Kidney capillary endothelial cell (primary cell): ENCODE data around the gene LITAF.
"Not testable (repeated sequence)": the region's sequence is repeated elsewhere in the genome, so short reads cannot be mapped to it uniquely, and the experiment has no call there.

Source experiments
- DNase-seq: peaks from one replicate; pipeline ENCODE4 v3.0.0-alpha.2; 2018; ENCODE audit warnings: low spot score

Gene LITAF

GRCh38 chr16:11515540-11516430 lies 70.9 kb downstream of the LITAF start:
- no peak for DNase-seq

GRCh38 chr16:11514283-11514682 lies 72.4 kb downstream of the LITAF start:
- no peak for DNase-seq

DNA sequence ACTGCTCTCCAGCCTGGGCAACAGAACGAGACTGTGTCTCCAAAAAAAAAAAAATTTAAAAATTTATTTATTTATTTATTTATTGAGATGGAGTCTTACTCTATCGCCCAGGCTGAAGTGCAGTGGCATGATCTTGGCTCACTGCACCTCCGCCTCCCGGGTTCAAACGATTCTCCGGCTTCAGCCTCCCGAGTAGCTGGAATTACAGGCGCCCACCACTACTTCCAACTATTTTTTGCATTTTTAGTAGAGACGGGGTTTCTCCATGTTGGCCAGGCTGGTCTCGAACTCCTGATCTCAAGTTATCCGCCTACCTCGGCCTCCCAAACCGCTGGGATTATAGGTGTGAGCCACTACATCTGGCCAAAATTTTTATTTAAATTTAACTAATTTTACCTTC lies 73.4 kb downstream of the LITAF start:
- not testable (repeated sequence) for DNase-seq

DNA sequence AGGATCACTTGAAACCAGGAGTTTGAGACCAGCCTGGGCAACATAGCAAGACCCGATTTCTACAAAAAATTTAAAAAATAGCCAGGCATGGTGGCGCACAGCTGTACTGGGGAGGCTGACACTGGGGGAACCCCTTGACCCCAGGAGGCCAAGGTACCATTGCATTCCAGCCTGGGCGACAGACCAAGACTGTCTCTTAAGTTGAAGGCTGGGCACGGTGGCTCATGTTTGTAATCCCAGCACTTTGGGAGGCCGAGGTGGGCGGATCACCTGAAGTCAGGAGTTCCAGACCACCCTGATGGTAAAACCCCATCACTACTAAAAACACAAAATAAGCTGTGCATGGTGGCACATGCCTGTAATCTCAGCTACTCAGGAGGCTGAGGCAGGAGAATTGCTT lies 74.9 kb downstream of the LITAF start:
- no peak for DNase-seq

DNA sequence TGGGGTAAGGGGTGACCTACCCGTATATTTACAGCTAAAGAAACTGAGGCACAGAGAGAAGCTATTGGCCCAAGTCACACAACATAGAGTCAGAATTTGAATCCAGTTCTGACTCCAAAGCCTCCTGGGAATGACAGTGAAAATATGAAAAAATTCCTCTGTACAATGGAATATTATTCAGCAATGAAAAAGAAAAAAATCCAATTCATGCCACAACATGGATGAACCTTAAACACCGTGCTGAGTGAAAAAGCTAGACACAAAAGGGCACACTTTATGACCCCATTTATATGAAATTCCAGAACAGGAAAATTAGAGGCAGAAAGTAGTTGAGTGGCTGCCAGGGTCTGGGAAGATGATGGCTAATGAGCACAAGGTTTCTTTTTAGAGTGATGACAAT lies 75.4 kb downstream of the LITAF start:
- no peak for DNase-seq

DNA sequence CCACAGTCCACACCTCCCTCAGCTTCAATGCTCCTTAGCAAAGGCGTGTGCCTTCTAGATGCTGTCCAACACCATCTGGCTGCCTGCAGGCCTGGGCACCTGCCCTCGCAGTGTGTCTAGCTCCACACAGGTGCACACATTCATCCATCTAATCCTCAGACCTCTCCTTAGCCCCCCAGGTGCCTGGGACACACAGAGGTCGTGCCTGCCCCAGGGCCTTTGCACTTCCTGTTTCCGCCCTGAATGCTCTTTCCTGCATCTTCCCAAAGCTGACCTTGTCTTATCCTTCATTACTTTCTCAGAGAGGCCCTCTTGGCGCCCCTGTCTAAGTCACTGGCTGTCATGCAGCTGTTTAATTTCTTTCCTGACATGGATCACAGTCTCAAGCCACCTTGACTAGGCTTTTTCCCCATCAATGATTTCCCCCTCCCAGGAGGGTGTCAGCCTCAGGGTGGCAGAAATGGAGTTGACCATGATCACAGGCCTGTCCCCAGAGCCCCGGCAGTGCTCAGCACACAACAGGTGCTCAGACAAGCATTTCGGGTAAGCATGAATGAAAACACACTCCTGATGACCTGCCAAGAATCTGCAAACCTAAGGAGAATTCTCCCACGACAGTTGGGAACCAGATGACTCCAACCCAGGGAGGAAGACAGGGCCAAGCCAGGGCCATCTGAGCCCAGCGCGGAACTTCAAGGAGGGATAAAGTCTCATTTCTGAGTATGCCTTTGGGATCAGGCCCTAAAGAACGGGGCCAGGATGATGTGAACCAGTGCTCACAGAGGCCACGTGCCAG lies 76.3 kb downstream of the LITAF start:
- no peak for DNase-seq

DNA sequence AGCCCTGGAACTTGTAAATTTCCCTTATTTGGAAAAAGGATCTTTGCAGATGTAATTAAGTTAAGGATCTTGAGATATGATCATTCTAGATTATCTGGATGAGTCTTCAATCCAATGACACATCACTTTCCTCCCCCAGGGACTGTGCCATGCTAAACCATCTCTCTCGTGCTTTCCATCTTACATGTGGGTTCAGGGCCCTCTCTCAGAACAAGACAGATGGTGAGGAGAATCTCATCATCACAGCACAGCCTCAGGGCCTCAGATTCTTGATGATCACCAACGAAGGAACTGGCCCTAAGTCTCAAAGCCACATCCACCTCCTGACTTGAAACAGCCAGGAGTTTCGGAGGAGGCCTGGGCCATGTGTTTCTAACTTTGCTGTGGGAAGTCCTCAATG lies 78.7 kb downstream of the LITAF start:
- DNase-seq, result no peak

DNA sequence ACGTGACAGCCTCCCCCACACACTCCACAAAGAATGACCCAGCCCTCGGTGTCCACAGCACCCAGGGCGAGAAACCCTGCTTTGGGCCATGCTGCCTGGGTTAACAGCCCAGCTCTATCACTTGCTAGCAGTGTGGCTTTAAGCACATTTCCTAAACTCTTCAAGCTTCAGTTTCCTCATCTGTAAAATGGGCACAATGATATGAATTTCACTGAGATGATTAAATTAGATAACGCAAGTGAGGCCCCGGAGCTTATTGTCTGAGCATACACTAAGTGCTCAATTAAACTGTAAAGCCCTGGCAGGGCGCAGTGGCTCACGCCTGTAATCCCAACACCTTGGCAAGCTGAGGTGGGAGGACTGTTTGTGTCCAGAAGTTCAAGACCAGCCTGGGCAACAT lies 79.4 kb downstream of the LITAF start:
- no peak for DNase-seq

DNA sequence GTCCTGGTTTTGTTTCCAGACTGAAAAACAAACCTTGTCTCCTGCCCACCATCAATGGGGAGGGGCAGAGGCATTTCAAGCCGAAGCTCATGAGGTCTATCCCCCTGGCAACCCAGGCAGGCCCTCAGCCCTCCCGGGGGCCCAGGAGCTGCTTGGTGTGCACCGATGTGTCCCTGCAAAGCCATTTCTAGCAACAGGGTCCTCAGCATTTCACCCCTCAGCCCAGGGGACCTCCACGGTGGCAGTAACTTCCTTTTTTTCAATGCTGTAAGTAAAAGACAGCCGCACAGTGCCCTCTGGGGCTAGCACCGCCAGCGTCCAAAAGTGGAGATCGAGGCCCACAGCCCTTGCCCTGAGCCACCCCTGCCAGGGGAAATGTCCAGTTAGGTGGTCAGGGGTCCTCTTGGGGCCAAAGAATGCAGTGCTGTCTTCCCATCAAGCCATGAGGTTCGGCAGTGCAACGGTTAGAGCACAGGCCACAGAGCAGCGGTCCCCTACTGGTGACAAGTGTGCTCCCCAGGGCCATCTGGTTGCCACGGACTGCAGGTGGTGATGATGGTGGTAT lies 79.9 kb downstream of the LITAF start:
- DNase-seq, result no peak

GRCh38 chr16:11504261-11504660 lies 82.5 kb downstream of the LITAF start:
- not testable (repeated sequence) for DNase-seq

DNA sequence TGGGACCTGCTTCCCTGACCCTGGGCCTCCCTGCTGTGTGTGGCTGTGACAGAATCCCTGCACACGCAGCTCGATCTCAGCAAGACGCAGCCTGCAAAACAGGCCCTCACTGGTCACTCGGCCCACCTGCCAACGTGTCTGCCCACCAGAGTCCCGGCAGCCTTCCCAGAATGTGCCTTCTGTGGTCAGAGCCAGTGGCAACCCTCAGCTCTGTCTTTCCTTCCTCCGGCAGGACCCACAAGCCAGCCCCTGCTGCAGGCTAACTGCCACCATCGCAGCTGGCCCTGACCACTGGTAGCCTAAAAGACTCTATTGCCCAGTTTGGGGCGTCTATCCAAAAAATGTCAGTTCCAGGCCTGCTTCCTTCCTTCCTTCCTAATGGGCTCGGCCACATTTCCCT lies 83.2 kb downstream of the LITAF start:
- no peak for DNase-seq

DNA sequence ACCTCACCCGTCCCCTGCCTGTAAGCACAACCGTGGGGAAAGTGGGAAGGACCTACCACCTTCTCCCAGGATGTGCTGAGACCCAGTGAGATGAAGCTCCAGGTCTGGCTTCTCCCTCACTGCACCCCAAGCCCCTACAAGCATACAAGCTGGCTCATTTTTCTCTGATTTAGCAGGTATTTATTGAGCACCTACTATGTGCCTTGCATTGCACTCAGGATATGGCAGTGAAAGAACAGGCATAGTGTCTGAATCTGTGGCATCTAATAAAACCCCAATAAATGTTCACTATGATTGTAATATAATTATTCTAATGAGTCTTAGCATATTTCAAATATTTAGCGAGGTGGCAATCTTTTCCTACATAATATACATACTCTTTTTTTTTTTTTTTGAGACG lies 84.5 kb downstream of the LITAF start:
- no peak for DNase-seq

DNA sequence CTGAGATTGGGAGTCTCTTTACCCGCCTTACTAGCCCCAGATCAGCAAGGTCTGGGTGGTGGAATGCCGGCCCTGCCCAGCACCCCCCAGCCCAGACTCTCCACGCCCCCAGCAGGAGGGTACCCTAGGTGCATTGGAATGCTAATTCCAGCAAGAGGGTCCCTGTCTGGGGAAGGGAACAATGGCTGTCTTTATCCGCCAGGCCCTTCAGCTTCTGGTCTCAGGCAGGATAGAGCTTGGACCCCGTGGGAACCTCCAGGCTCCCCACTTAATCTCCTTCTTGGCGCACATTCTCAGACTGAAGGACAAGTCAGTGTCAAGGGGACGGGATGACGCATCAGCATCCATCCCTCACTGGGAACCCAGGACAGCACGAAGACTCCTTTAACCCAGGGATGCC lies 85.1 kb downstream of the LITAF start:
- no peak for DNase-seq

DNA sequence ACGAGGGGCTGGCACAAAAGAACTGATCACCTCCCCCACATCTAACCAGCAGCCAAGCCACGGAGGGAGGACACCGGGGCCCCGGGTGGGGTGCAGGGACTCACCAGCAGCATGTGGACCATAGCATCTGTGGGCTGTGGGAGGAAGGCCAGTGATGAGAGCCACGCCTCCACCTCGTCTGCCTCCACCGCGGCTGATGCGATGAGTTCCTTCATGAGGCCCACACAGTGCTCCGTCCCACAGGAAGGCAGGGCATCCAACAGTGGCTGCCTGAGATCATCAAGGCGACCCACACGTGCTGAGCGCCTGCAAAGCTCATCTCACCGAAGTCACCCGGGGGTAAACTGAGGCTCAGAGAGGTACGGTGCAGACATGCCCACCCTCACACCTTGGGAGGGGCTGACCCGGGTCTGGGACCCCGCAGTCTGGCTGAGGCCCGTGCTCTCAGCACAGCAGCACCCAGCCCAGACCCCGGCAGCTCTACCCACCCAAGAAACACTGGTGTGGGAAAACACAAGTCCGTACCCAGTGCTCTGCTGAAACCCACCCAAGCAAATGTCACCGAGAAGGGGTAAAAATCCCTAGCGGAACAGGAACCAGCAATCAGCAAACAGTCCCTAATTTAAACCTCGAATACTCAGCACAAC lies 85.9 kb downstream of the LITAF start:
- no peak for DNase-seq

- no peak for DNase-seq
These were observed 87.2 kb downstream of the LITAF start for GRCh38 chr16:11499295-11500089.

- DNase-seq, result no peak
These were observed 88.0 kb downstream of the LITAF start for GRCh38 chr16:11498683-11499082.

- peak; percentile 9 for DNase-seq
These were observed 88.8 kb downstream of the LITAF start for GRCh38 chr16:11497851-11498289.
